HepG2 (cell line): ENCODE data around the gene TRAF3.

Experiments used
- HMGXB4 ChIP-seq, 2 experiments: sonication (generic) in 1 of 2; formaldehyde crosslinking in 1 of 2; IDR thresholded peaks; 2 replicates each; pipeline versions ENCODE4 v1.4.0 to v1.6.1; 2018 to 2020; ENCODE audit warnings: missing genetic modification reagents in 2 of 2, borderline replicate concordance in 1 of 2, low read depth in 1 of 2, mild to moderate bottlenecking in 1 of 2, missing biosample characterization in 1 of 2
- HNRNPUL1 ChIP-seq: fragments of 200-400 bp; formaldehyde crosslinking; IDR thresholded peaks from 2 replicates; pipeline ENCODE4 v1.6.1; 2017; ENCODE audit warnings: low read depth, mild to moderate bottlenecking, low read length, moderate library complexity
- PITX1 ChIP-seq: sonication (generic); formaldehyde crosslinking; IDR thresholded peaks from 2 replicates; pipeline ENCODE4 v1.5.1; 2020; ENCODE audit warnings: mild to moderate bottlenecking, missing genetic modification reagents
- TCF7 ChIP-seq: sonication (generic); IDR thresholded peaks from 2 replicates; pipeline ENCODE4 v1.6.1; 2016; ENCODE audit warnings: antibody characterized with exemption, low read depth
- YY1 ChIP-seq: IDR thresholded peaks from 2 replicates; pipeline ENCODE4 v1.6.1; 2011; ENCODE audit warnings: low read length, low read depth, moderate library complexity, mild to moderate bottlenecking; ENCODE audit not compliant: insufficient read depth, insufficient replicate concordance
- ZNF331 ChIP-seq: sonication (generic); formaldehyde crosslinking; IDR thresholded peaks from 2 replicates; pipeline ENCODE4 v1.4.0; 2020; ENCODE audit warnings: missing genetic modification reagents

GRCh38 chr14:102928412-102929240, 151.4 kb downstream of the TRAF3 start:
- TF ChIP-seq ZNF331 (CRISPR knock-in tag) (no peak), PITX1 (CRISPR knock-in tag) (no peak), HMGXB4 (CRISPR knock-in tag; IDR thresholded peaks at IDR 0.05; ENCODE audit: borderline replicate concordance in 1 of 2, low read depth in 1 of 2) (no peak), YY1 (no peak), TCF7 (no peak), HNRNPUL1 (no peak)
